D341Med (cell line): ENCODE results near the gene AK9.
"Not testable (repeated sequence)": the region's sequence is repeated elsewhere in the genome, so short reads cannot be mapped to it uniquely, and the experiment has no call there.

Experiments used
- DNase-seq: peaks from one replicate; pipeline ENCODE4 v3.0.0; 2012; ENCODE audit warnings: low spot score

The AK9 gene

GRCh38 chr6:109690737-109691621, at the start of gene AK9, which contains the start of gene FIG4:
Gene AK9 (minus strand): TSS chr6:109691202. CDS start chr6:109675745, 15,457 bp downstream.
Gene FIG4 (plus strand): TSS chr6:109691296. CDS start chr6:109691436, 140 bp downstream.
- peak; percentile 94 for DNase-seq

- DNase-seq = no peak
These were observed 49.8 kb upstream of the AK9 start for GRCh38 chr6:109740787-109741186.

- DNase-seq = peak; percentile 25
These were observed 48.7 kb upstream of the AK9 start for GRCh38 chr6:109739686-109740085.

GRCh38 chr6:109738667-109739066, 47.7 kb upstream of the AK9 start:
- DNase-seq = no peak

- no peak for DNase-seq
These were observed 47.3 kb upstream of the AK9 start for GRCh38 chr6:109738255-109738654.

- DNase-seq = no peak
These were observed 45.4 kb upstream of the AK9 start for GRCh38 chr6:109736273-109737025.

- not testable (repeated sequence) for DNase-seq
These were observed 34.2 kb upstream of the AK9 start for GRCh38 chr6:109725250-109725649.

- DNase-seq = no peak
These were observed 31.7 kb upstream of the AK9 start for GRCh38 chr6:109722564-109723254.

- no peak for DNase-seq
These were observed 31.0 kb upstream of the AK9 start for GRCh38 chr6:109722011-109722410.

- no peak for DNase-seq
These were observed 29.3 kb upstream of the AK9 start for GRCh38 chr6:109720311-109720710.

GRCh38 chr6:109718991-109719390, 28.0 kb upstream of the AK9 start:
- no peak for DNase-seq

- DNase-seq = no peak
These were observed 27.0 kb upstream of the AK9 start for GRCh38 chr6:109717971-109718370.

GRCh38 chr6:109715616-109716015, 24.6 kb upstream of the AK9 start:
- DNase-seq = no peak

GRCh38 chr6:109714611-109715010, 23.6 kb upstream of the AK9 start:
- DNase-seq = no peak

GRCh38 chr6:109714166-109714565, 23.2 kb upstream of the AK9 start:
- DNase-seq = no peak

- no peak for DNase-seq
These were observed 22.1 kb upstream of the AK9 start for GRCh38 chr6:109713097-109713496.

GRCh38 chr6:109708099-109708498, 17.1 kb upstream of the AK9 start:
- not testable (repeated sequence) for DNase-seq

GRCh38 chr6:109706513-109706912, 15.5 kb upstream of the AK9 start:
- no peak for DNase-seq

- peak; percentile 80 for DNase-seq
These were observed 14.3 kb upstream of the AK9 start for GRCh38 chr6:109705258-109705657.

- DNase-seq = no peak
These were observed 11.8 kb upstream of the AK9 start for GRCh38 chr6:109702791-109703190.

- DNase-seq = no peak
These were observed 10.8 kb upstream of the AK9 start for GRCh38 chr6:109701774-109702173.

GRCh38 chr6:109701221-109701620, 10.2 kb upstream of the AK9 start:
- no peak for DNase-seq
